ENCODE results near the gene APC2.
A peak's percentile ranks its signal among the peaks of the same experiment; 100 is the strongest.
"Not testable (repeated sequence)": the region's sequence is repeated elsewhere in the genome, so short reads cannot be mapped to it uniquely, and the experiment has no call there.

Gene APC2

DNA sequence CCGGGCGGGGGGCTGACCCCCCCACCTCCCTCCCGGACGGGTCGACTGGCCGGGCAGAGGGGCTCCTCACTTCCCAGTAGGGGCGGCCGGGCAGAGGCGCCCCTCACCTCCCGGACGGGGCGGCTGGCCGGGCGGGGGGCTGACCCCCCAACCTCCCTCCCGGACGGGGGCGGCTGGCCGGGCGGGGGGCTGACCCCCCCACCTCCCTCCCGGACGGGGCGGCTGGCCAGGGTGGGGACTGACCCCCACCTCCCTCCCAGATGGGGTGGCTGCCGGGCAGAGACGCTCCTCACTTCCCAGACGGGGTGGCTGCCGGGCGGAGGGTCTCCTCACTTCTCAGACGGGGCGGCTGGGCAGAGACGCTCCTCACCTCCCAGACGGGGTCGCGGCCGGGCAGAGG, 49.3 kb downstream of the APC2 start:
- DNase-seq: not testable (repeated sequence)

DNA sequence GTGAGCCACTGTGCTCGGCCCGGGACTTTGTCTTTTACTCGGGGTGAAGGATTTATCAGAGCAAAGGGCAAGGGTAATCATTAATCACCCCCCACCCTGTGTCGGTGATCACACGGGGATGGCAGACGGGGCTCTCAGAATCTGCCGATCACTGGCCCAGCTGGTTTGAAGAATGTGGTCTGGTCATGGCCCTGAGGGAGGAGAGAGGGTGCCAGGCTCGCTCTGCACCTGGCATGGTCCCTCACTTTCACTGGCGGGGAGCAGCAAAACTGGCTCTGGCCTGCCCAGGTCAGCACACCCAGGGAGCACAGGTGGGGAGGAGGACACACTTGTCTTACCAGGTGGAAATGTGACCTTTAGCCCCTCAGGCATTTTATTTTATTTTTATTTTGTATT, 51.3 kb downstream of the APC2 start:
- DNase-seq: no peak

DNA sequence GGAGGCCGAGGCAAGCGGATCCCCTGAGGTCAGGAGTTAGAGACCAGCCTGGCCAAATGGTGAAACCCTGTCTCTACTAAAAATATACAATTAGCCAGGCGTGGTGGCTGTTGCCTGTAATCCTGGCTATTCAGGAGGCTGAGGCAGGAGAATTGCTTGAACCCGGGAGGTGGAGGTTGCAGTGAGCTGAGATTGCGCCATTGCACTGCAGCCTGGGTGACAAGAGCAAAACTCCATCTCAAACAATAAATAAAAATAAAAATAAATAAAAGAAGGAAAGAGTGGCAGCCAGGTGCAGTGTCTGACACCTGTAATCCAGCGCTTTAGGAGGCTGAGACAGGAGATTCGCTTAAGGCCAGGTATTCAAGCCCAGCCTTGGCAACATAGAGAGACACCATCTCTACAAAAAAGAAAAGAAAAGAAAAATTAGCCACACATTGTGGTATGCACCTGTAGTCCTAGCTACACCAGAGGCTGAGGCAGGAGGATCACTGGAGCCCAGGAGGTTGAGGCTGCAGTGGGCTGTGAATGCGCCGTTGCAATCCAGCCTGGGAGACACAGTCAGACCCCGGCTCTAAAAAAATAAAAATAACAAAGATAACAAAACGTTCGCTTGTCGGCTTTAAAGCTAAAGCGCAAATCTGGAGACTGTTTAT, 52.6 kb downstream of the APC2 start:
- DNase-seq: no peak

DNA sequence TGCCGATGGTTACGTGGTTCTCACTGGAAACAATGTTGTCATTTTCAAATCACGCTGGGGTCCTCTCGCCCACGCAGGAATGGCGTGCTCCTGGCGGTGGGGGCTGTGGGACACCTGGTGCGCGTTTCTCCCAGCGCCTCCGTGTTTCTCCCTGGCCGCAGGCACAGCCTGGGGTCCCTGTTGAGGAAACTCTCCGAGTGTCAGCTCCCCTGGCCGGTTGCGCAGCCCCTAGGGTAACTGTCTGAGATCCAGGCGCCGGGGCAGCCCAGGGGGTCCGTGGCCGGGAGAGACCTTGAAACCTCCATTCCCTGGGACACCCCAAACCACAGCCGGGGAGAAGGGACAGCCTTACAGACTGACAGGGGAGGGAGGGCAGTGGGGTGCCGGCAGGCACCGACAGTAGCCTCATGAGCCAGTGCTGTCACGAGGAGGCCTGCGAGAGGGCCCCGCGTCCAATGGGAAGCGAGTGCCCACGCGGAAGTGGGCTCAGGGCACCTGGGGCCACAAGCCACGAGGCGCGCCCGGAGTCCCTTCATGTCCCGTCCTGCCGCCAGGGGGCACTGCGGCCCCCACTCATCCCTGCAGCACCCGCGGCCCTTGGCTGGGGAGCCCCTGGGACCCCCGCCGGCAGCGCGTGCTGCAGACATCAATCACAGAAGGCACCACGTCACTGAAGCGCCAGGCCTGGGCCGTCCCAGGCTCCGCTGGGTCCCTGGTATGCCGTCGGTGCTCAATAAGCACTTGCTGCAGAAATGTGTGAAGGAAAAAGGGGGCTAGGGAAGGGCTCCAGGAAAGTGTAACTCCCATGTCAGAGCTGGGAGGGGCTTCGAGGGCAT, 53.4 kb downstream of the APC2 start:
- DNase-seq: peak; percentile 25

DNA sequence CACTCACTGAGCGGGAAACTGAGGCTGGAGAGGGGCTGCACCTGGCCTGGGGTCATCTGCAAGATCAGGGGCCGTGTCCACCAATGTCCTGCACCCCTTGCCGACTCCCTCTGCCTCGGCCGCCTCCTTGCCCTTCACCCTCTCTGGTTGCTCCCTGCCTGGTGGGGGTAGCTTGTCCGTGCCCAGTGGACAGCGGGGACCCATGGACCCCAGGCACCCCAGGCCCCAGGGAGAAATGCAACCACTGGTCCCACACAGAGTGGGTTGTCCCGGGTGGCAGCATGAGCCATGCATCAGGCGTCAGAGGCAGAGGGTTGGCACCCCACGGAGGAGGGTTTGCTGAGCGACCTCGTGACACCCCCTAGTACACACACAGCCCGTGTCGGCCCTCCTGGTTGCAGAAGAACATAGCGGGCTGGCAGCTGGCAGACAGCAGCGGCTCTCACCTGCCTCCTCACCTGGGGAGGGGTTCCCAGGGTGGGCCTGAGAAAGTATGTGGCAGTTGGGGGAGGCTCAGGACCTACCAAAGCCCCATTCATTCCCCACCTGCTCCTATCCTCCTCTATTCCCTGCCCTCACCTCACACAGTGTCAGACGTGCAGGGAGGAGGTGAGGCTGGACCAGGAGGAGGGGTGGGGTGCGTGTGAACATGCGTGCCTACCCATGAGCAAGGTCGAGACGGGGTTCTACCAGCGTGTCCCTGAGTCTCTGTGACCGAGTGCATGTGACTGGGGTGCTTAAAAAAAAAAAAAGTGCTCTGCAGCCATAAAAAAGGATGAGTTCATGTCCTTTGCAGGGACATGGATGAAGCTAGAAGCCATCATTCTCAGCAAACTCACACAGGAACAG, 54.2 kb downstream of the APC2 start:
- DNase-seq: no peak

DNA sequence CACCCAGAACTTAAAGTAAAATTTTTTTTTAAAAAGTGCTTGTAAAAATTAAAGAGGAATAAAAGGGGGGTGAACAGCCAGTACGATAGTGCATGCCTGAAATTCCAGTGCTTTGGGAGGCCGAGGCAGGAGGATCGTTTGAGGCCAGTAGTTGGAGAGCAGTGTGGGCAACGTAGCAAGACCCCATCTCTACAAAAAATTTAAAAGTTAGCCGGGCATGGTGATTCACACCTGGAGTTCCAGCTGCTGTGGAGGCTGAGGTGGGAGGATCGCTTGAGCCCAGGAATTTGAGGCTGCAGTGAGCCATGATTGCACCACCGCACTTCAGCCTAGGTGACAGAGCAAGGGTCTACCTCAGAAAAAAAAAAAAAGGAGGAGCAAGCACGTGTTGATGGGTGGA, 55.1 kb downstream of the APC2 start:
- DNase-seq: no peak

DNA sequence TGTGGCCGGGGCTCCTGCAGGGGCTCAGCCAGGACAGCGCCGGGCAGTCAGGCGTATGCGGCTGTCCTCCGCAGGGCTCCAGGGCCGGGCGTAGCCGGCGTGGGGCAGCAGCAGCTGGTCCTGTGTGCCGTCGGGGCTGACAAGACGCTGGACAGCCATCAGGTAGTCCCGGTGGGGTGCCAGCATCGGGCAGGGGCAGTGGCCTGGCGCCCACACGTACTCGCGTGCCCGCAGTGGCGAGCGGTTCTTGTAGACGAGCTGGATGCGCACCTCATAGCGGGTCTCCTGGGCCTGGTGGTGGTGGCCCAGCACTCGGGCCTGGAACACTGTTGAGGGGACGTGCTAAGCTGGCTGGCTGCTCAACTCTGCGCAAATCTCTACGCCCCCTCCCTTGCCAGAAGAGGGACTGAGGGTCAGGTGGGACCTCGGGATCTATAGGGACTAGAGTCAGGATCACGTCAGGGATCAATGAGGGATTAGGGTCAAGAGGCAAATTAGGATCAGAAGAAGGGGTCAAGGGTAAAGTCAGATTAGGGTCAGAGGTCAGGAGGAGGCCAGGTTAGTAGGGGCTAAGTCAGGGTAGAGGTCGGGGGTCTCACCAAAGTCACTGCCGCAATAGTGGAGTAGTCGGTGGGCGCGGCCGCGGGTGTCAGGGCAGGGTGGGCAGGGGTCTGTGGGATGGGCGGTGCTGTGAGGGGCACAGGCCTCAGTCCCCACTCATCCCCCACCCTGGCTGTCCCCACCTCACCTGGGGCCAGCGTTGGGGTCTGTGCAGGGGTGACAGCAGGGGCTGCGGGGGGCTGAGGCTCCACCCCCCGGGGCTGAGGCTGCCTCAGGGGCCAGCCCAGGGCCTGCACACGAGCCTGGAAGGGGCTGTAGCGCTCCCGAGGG, 56.3 kb downstream of the APC2 start:
- DNase-seq: no peak

DNA sequence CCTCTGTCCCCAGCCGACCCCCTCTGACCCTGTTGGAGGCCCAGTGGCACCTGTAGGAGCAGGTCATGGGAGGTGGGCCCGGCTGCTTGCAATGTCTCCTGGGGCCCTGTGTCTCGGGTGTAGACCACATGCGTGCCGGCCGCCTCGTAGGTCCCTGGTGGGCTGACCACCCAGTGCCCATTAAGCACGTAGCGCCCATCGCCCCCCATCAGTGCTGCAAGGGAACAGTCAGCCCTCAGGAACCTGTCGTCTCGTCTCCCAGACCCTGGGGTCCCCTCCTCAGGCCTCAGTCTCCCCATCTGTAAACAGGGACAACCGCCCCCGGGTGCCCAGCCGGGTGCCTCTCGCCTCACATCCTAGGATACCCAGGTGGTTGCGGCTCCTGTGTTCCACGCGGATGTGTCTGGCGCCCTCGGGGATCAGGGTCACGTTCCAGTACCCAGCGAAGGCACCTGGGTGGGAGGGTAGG, 57.3 kb downstream of the APC2 start:
- DNase-seq: no peak

DNA sequence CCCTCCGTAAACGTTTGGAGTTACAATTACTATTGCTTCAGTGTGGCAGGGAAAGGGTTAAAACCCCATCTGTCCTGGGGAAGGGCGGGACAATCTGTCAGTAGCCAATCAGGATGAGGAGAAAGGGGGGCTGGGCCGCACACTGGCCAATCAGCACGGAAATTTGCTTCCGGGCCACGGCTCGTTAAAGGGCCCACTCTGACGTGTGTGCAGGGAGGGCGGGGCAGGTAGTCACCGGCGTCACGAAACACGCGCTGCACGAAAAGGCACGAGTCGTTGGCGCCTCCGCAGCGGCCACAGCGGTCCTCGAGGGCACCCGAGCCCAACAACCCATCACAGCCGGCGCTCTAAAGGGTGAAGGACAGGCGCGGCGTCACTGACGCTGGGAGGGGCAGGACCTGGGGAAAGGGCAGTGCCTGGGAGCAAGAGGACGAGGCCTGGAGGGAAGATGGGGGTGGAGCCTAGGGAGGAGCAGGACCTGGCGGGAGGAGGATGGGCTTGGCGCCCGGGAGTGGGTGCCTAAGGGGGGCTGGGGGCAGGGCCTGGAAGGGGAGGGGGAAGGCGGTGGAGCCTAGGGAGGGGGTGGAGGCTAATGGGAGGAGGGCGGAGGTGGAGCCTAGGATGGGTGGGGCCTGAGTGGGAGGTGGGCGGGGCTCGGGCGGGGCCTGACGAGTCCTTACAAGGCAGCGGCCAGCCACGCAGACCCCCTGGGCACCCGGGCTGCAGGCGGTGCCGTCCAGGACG, 58.0 kb downstream of the APC2 start:
- peak; percentile 91 for DNase-seq

DNA sequence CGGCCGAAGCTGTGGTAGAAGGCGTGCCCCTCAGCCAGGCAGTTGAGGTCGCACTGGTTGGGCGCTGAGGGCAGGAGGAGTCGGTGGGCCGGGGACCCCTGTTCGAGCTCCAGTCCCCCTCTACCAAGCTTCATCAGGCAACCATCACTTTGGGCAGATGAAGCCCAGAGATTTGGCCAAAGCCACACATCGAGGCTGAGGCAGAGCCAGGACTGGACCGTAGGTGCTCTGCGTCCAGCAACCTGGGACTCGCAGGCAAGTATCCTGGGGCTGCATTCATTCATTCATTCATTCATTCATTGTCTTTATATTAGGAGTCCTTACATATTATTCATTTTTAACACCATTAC, 58.6 kb downstream of the APC2 start:
- no peak for DNase-seq

DNA sequence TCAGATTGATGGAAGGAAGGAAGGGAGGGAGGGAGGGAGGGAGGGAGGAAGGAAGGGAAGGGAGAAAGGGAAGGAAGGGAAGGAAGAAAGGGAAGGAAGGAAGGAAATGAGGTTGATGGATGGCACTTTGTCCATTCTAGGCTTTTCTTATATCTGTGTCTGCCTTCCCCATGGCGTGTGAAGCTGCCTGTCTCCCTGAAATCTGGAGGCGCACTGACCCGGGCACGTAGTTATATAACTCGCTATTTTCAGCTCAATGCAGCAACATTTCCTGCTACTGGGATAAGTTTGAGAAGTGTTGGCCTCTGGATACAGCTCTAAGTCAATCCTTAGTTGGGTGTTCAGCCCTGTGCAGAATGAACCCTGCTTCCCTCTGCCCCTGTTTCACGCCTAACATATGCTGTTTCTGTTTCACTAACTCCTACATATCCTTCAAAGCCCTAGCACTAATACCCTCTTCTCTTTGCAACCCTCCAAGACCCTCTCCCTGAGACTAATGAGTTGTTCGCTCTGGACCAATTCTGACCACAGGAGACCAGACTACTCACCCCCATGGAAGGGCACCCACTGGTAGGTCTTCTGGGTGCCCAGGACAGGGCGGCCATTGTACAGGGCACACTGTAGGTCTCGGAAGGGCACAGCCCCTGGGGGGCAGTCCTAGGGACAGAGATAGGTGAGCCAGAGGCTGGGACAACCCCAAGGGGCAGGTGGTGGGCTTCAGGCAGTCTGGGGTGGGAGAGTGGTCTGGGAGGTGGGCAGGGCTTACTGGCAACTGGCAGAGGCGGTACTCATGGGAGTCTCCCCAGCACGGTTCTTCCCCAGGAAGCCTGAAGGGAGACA, 59.9 kb downstream of the APC2 start:
- DNase-seq: no peak

DNA sequence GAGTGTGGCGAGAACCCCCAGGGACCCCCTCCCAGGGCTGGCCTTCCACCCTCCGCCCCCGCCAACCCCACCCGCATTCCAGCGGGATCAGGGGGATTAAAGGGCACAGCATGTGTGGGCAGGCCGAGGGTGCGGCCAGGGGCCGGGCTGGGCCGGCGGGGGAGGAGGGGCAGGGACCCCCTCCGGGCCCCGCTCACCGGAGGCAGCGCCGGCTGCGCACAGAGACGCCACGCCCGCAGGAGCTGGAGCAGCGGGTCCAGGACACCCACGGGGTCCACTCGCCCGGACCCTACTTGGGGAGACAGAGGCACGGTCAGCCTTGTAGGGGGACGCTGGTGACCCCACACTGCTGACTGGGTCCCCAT, 60.5 kb downstream of the APC2 start:
- DNase-seq: no peak

DNA sequence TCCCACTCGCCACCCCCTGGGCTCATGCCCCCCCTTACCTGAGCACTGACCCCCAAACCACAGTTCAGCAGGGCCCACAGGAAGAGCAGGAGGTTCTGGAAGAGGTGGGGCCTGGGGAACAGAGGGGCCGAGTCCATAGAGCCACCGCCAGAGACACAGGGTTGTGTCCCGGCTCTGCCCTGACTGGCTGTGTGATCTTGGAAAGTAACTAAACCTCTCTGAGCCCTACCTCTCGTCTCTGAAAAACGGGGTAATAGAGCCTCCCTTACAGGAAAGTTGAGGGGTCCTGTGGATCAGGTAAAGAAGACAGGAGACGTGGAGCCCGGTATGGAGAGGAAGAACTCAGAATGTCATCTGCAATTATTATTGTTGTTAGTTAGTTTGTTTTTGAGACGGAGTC, 60.9 kb downstream of the APC2 start:
- no peak for DNase-seq

DNA sequence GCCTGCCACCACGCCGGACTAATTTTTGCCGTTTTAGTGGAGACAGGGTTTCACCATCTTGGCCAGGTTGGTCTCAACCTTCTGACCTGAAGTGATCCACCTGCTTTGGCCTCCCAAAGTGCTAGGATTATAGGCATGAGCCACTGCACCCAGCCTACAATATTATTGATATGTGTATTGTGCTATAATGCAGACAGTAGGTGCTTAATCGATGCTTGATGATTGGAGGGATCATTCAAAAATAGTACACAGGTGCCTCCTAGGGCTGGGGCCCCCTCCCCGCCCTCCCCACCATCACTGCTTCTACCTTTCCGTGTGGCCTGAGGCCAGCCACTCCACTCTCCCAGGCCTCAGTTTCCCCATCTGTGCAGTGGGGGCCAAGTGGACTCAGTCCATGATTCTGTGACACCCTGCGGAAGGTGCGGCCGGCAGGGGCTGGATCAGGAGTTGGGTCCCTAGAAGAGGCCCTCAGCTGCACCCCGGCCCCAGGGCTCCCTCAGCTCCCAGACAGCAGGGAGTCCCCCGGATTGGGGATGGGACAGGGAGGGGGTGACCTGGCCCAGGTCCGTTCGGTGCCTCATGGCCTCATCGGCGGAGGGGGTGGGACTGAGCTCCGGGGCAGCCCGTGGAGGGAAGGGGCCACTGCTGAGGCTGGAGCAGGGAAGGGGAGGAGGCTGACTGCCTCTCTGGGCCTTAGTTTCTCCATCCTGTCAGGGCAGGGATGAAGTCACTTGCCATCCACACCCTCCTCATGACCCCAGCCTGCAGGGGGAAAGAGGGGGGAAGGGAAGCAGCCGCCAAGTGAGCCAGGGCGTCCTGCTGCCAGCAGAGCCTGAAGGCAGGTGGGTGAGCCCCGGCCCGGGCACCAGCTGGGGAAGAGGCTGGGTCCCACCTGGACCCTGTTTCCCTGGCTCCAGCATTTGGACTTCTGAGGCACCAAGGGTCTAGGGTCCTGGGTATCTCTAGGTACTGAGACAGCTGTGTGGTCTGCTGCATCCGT, 61.7 kb downstream of the APC2 start:
- no peak for DNase-seq

DNA sequence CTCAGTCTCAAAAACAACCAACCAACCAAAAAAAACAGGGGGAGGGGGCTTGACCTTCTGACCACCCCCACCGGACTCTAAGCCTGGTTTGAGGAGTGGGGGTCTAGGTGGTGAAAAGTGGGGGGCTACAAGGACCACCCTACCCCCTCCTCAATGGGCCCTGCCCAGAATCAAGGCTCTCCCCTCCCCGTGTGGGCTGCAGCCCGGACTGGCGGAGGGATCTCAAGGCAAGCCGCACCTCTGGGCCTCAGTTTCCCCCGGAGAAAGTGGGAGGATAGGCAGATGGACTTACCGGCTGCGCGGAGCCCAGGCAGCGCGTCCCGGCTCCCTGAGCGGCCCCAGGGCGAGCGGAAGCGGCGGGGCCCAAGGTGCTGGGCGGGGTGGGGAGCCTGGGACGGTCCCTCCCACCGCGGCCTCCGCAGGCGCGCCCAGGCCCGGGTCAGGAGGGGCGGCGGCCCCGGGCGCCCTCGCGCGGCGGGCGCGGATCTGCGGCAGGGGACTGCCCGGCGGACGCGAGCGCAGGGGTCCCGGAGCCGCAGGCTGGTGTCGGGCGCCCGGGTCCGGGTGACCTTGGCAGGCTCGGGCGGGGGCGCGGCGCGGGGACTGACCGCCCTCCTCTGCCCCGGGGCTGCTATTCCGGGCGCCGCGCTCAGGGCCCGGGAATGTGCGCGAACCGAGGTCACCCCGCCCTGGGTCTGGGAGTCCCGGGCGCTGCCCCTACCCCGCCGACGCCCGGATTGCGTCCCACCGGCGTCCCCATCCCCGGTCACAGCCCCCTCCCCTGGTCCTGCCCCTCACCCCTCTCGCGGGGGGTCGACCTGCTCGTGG, 63.0 kb downstream of the APC2 start, which contains the start of gene ADAMTSL5:
ADAMTSL5 (minus strand) TSS at position 349 of the 828 bp plus-strand sequence. CDS start 2,076 bp downstream, outside the sequence.
- DNase-seq: peak; percentile 73

DNA sequence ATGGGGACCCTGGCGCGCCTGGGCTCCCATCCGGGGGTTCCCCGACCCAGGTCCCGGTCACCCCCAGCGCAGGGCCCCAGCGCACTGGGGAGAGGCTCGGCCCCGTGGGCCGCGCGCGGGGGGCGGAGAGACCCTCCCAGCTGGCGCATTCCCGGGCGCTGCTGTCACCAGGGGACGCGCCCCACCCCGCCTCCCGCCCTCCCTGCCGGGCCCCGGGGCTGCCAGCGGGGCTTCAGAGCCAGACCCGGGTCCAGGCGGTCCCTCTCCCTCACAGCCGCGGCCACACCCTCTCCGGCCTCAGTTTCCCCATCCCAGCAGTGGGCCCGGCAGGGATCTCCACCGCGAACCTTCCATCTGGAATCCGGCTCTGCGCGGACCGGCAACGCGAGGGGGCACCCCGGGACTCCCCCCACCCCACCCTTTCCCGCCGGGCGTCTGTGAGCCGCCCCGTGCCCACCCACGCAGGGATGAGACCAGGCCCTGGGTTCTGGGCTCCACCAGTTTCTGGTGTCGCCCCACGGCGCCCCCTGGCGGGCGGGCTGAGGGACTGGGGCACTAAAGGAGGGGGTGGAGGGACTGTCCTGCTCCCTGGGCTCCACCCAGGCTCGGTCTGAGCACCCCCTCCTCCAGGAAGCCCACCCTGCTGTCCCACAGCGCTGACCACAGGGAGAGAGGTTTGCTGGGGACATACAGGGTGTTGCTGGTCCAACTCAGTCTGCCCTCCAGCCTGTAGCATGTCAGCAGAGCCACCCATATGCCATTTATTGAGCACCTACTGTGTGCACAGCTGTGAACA, 63.8 kb downstream of the APC2 start:
- peak; percentile 52 for DNase-seq

DNA sequence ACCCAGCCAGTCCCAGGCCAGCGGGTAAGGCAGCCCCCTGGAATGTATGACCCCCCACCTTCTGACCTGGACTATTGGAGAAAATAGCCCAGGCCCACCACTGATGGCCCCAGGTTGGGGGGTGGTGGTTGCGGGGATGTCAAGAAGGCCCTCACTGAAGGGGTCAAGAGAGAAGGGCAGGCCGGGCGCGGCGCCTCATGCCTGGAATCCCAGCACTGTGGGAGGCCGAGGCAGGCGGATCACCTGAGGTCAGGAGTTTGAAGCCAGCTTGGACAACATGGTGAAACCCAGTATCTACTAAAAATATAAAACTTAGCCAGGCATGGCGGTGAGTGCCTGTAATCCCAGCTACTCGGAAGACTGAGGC, 64.4 kb downstream of the APC2 start:
- no peak for DNase-seq
